Measurements from ENCODE around the gene MST1. TPM values are rescaled to one million over a fixed set of nuclear protein-coding genes. Genes with fewer than 3 reads are reported as not detected.

MST1 gene
- total and polyA plus RNA-seq, 2 experiments from 2014 or later: 31.3 to 48.7 TPM

DNA sequence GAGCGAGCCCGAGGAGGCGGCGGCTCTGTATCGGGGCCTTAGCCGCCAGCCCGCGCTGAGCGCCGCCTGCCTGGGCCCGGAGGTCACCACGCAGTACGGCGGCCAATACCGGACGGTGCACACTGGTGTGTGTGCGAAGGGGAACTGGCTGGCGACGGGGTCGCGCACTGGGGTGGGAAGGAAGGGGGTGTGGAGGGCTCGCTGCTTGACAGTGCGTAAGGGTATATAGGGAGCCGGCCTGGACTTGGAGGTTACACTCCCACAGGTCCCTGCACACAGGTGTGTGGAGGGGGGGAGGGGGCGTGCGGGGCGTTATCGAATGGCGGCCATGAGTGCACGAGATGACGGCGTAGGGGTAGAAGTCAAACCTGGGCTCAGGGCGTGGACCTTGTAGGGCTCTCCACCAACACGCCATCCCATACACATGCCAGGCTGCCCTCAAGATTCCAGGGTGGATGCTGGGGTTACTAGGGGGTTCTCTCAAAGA is 14.7 kb downstream of the MST1 start:
- DNase-seq (ENCODE audit: low read depth in 1 of 2, low spot score in 1 of 2): peak in 1 of 2 donors; percentile 25
- peaks cover 11% of the 10 kb centered on the region for H3K4me1 ChIP-seq (ENCODE audit: low read depth)
- H3K27me3 ChIP-seq: no peaks in the 10 kb centered on the region
- TF ChIP-seq, protein P1, sequence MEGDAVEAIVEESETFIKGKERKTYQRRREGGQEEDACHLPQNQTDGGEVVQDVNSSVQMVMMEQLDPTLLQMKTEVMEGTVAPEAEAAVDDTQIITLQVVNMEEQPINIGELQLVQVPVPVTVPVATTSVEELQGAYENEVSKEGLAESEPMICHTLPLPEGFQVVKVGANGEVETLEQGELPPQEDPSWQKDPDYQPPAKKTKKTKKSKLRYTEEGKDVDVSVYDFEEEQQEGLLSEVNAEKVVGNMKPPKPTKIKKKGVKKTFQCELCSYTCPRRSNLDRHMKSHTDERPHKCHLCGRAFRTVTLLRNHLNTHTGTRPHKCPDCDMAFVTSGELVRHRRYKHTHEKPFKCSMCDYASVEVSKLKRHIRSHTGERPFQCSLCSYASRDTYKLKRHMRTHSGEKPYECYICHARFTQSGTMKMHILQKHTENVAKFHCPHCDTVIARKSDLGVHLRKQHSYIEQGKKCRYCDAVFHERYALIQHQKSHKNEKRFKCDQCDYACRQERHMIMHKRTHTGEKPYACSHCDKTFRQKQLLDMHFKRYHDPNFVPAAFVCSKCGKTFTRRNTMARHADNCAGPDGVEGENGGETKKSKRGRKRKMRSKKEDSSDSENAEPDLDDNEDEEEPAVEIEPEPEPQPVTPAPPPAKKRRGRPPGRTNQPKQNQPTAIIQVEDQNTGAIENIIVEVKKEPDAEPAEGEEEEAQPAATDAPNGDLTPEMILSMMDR (IDR thresholded peaks at IDR 0.05; ENCODE audit: low read depth, low read length): no peak
- peaks cover 14% of the 10 kb centered on the region for H3K36me3 ChIP-seq
- no peaks in the 10 kb centered on the region for H3K9me3 ChIP-seq (ENCODE audit: low read depth)
- peak overlapping the region; percentile 96 for H3K27ac ChIP-seq
- H3K4me3 ChIP-seq: peak overlapping the region; percentile 63

DNA sequence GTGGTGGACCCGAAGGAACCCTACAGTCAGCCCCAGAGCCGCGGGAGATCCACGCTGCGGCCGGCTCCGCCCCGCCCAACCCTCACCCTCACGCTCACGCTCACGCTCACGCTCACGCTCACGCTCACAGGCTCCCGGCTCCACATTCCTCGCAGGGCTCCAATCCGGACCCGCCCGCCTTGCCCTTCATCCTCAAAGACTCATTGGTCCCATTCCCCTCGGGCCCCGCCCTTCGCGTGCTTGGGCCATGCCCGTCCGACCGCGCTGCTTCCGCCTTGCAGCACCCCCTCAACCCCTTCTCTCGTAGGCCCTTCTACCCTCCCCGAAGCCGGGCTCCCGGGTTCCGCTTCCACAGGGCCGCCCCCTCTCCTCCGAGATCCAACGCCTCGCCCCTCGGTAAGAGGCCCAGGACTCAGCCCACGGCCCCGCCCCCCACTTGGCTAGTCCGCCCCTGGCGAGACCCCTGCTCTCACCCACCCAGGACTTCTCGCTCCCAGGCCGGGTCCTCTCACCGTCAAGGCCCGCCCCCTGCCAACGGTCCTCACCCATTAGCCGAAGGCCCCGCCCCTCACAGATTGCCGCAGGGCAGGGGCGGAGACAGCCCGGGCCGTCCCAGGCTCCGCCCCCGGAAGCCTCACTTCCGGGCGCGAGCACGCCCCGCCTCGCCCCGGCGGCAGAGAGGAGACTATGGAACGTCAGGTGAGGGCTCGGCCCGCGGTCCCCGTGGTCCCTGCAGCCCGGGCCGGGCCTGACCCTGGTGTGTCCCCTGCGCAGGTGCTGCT is 15.4 kb downstream of the MST1 start, which contains the start of gene APEH:
APEH (plus strand) TSS at position 637 of the 782 bp plus-strand sequence; CDS start at position 688, 51 bp downstream.
- Histone ChIP-seq H3K27ac (peak within 1 kb of the TSS; percentile 96), H3K36me3 (peaks cover 10% of the 10 kb centered on the region), H3K4me1 (ENCODE audit: low read depth) (peaks cover 11% of the 10 kb centered on the region), H3K4me3 (peak within 1 kb of the TSS; percentile 63), H3K27me3 (no peaks in the 10 kb centered on the region), H3K9me3 (ENCODE audit: low read depth) (no peaks in the 10 kb centered on the region)
- DNase-seq (ENCODE audit: low read depth in 1 of 2, low spot score in 1 of 2): peak; percentile 99
- TF ChIP-seq, protein P1 (IDR thresholded peaks at IDR 0.05; ENCODE audit: low read depth, low read length): no peak

DNA sequence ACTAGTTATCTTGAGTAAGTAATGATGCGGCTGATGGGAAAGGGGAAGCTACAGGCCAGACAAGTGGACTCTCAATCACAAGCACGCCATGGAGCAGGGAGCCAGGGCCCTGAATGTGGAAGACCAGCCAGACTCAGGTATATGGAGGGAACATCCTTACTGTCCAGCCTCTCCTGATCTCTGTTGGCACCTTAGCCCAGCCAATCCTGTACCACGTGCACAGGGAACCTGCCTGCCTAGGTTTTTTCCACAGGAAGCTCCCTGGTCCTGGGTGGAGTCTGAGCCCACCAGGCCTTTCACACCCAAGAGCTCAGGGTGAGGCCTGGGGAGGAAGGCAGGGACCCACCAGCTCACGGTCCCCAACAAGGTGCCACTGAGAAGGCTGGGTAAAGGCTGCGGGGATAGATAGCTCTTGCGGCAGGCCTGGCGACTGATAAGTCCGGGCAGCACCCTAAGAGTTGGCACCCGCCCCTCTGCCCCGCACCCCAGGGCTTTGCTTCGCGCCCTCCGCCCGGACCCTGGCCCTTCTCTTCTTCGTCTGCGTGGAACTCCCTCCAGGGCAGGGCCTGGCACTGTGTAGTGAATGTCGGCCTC is 16.1 kb downstream of the MST1 start:
- peak in 1 of 2 donors; percentile 7 for DNase-seq (ENCODE audit: low read depth in 1 of 2, low spot score in 1 of 2)
- Histone ChIP-seq H3K4me1 (ENCODE audit: low read depth) (peaks cover 11% of the 10 kb centered on the region), H3K9me3 (ENCODE audit: low read depth) (no peaks in the 10 kb centered on the region), H3K36me3 (peaks cover 7% of the 10 kb centered on the region), H3K27me3 (no peaks in the 10 kb centered on the region), H3K4me3 (peak overlapping the region; percentile 63), H3K27ac (peak overlapping the region; percentile 96)
- TF ChIP-seq, protein P1 (IDR thresholded peaks at IDR 0.05; ENCODE audit: low read depth, low read length): no peak

DNA sequence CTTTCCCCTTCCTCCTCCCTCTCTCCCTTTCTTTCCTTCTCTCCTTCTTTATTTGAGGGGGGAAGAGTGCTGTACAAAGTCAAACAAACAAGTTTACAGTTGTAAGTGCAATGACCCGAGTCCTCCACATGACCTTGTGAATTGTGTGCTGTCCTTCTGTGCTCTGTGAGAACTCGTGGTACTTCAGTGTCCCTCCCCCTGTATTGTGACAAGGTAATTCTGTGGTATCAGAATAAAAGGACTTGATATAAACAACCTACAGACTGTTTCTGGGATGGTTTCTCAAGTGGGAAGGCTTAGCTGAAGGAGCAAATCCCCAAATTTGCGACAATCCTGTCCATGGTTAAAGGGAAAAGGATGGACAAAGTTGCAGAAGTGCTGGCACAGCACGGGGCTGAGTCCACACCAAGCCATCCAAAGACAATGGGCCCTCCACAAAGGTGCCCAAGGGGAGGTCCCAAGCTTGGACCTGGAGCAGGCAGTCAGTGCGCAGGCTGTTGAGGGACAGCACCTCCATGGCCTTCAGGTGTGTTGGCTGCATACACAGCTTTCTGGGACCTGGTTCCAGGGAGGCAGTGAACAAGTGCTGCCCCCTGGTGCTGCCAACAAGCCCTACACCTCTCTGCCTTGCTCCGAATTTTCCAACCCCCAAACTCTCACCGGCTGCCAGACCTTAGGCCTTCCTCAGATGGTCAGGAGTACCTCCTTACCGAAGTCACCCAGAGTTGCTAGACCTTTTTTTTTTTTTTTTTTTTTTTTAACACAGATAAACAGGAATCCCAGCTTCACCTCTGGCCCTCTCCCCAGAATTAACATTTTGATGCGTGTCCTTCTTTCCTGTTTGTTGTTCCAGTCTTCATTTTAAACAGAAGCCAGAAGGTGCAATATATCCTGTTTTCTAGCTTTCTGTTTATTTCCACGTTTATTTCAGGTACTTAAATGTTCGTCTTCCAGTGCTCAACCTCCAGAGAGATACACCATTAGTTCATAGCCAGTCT is 17.7 kb downstream of the MST1 start:
- peak; percentile 72 to 78 for DNase-seq (ENCODE audit: low read depth in 1 of 2, low spot score in 1 of 2)
- peaks cover 11% of the 10 kb centered on the region for H3K4me1 ChIP-seq (ENCODE audit: low read depth)
- TF ChIP-seq, protein P1 (IDR thresholded peaks at IDR 0.05; ENCODE audit: low read depth, low read length): peak; percentile 88
- H3K4me3 ChIP-seq: no peak overlapping the region
- peaks cover under 1% of the 10 kb centered on the region for H3K36me3 ChIP-seq
- H3K27me3 ChIP-seq: no peaks in the 10 kb centered on the region
- peak overlapping the region; percentile 63 for H3K27ac ChIP-seq
- no peaks in the 10 kb centered on the region for H3K9me3 ChIP-seq (ENCODE audit: low read depth)

DNA sequence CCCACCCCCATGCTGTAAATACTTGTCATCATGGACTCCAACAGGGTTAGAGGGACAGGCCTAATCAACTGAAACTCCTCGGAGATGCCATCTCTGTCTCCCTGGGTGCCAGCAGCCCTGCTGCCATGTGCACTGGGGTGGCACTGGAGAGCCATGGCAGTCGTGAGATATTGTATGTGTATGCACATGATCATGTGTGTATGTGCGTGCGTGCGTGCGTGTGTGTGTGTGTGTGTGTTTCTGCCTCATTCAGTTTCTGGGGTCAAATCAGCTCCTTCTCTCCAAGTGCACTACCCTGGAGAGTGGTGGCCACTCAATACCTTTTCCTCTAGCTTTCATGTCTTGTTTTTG is 18.4 kb downstream of the MST1 start:
- Histone ChIP-seq H3K4me3 (no peak overlapping the region), H3K36me3 (no peaks in the 10 kb centered on the region), H3K27me3 (no peaks in the 10 kb centered on the region), H3K27ac (peak overlapping the region; percentile 40), H3K4me1 (ENCODE audit: low read depth) (peaks cover 11% of the 10 kb centered on the region), H3K9me3 (ENCODE audit: low read depth) (no peaks in the 10 kb centered on the region)
- no peak for DNase-seq (ENCODE audit: low read depth in 1 of 2, low spot score in 1 of 2)
- TF ChIP-seq, protein P1 (IDR thresholded peaks at IDR 0.05; ENCODE audit: low read depth, low read length): no peak
